ENCODE data around the gene C12orf42.

DNA sequence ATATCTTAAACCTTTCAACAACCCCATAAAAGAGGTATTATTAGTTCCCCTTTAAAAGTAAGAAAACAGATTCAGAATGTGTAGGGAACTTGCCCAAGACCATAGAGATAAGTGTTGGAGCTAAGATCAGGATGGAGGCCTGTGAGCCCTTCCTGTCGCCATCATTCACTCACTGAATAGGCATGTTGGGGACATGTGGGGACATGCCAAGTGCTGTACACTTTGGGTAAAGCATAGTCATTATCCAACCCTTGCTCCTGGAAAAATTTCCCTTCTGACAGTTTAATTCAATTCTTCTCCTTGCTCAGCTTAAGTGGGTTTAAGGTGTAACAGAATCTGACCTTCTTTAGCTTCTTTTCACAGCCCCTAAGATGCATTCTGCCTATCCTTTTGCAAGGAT is 28.0 kb upstream of the C12orf42 start:
- TF ChIP-seq, protein P1, sequence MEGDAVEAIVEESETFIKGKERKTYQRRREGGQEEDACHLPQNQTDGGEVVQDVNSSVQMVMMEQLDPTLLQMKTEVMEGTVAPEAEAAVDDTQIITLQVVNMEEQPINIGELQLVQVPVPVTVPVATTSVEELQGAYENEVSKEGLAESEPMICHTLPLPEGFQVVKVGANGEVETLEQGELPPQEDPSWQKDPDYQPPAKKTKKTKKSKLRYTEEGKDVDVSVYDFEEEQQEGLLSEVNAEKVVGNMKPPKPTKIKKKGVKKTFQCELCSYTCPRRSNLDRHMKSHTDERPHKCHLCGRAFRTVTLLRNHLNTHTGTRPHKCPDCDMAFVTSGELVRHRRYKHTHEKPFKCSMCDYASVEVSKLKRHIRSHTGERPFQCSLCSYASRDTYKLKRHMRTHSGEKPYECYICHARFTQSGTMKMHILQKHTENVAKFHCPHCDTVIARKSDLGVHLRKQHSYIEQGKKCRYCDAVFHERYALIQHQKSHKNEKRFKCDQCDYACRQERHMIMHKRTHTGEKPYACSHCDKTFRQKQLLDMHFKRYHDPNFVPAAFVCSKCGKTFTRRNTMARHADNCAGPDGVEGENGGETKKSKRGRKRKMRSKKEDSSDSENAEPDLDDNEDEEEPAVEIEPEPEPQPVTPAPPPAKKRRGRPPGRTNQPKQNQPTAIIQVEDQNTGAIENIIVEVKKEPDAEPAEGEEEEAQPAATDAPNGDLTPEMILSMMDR (IDR thresholded peaks at IDR 0.05; ENCODE audit: borderline replicate concordance, extremely low read depth, low read length, poor library complexity, severe bottlenecking), result no peak
- no peak for TF ChIP-seq EZH2 (IDR thresholded peaks at IDR 0.05; ENCODE audit: borderline replicate concordance, low read depth, low read length, severe bottlenecking)
